ENCODE measurements around the gene MSI2.

DNA sequence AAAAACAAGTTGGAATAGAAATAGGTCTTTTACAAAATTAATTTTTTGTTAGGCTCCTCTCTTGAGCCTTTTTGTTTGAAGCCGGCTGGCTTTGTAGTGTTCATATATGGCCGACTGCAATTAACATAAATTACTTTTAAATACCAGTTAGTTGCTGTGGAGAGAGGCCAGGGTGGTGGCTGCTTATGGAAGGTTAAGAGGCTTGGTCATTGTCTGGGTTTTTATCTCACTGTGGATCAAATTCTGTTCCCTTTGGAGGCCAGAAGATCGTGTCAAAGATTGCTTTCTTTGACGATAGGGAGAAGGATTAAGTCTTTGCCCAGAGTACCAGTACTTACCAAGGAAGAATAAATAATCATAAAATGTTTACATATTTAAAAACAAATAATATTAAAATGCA, 39.9 kb downstream of the MSI2 start:
- TF ChIP-seq, protein P1, sequence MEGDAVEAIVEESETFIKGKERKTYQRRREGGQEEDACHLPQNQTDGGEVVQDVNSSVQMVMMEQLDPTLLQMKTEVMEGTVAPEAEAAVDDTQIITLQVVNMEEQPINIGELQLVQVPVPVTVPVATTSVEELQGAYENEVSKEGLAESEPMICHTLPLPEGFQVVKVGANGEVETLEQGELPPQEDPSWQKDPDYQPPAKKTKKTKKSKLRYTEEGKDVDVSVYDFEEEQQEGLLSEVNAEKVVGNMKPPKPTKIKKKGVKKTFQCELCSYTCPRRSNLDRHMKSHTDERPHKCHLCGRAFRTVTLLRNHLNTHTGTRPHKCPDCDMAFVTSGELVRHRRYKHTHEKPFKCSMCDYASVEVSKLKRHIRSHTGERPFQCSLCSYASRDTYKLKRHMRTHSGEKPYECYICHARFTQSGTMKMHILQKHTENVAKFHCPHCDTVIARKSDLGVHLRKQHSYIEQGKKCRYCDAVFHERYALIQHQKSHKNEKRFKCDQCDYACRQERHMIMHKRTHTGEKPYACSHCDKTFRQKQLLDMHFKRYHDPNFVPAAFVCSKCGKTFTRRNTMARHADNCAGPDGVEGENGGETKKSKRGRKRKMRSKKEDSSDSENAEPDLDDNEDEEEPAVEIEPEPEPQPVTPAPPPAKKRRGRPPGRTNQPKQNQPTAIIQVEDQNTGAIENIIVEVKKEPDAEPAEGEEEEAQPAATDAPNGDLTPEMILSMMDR (IDR thresholded peaks at IDR 0.05; ENCODE audit: insufficient read depth, low read length, poor library complexity, severe bottlenecking), result no peak
- TF ChIP-seq EZH2phosphoT487 (conservative IDR thresholded peaks at IDR 0.05; ENCODE audit: low read length), result no peak

Measured in SU-DHL-6 (cell line).